Kidney (tissue), 14 donors: ENCODE measurements around the gene CTDSP2. TPM values are rescaled to one million over a fixed set of nuclear protein-coding genes. Genes with fewer than 3 reads are reported as not detected.

Experiments
- DNase-seq, 5 donors: peaks; one replicate each; pipeline ENCODE4 v3.0.0-alpha.2; 2013 to 2020
- FAIRE-seq: peaks from 2 replicates; lab custom pipeline; 2012; peaks lifted over from hg19 to GRCh38; lab: Jason Lieb, UNC
- H3K27ac ChIP-seq, 2 donors: one replicate each; pipeline ENCODE4 v1.7.0; 2013; ENCODE audit warnings: low read depth in 2 of 2, low read length in 2 of 2, inconsistent platforms in 1 of 2
- H3K27me3 ChIP-seq: one replicate; pipeline ENCODE4 v1.7.1; 2013; ENCODE audit warnings: low read length, inconsistent platforms; ENCODE audit not compliant: control insufficient read depth, insufficient read depth
- H3K36me3 ChIP-seq, 3 donors: one replicate each; pipeline versions ENCODE4 v1.7.0 to v1.7.1; 2013; ENCODE audit warnings: low read length in 3 of 3, control low read depth in 1 of 3, inconsistent platforms in 1 of 3; ENCODE audit not compliant: insufficient read depth in 3 of 3, control insufficient read depth in 2 of 3
- H3K4me1 ChIP-seq, 3 donors: one replicate each; pipeline versions ENCODE4 v1.7.0 to v1.7.1; 2013; ENCODE audit warnings: low read length in 3 of 3, inconsistent platforms in 1 of 3, low read depth in 1 of 3; ENCODE audit not compliant: control insufficient read depth in 2 of 3, insufficient read depth in 2 of 3
- H3K4me3 ChIP-seq, 3 donors: one replicate each; pipeline versions ENCODE4 v1.7.0 to v1.8.1; 2013; ENCODE audit warnings: low read length in 3 of 3, control low read depth in 1 of 3, inconsistent platforms in 1 of 3
- H3K9ac ChIP-seq, 3 donors: one replicate each; pipeline versions ENCODE4 v1.7.0 to v1.7.1; 2013; ENCODE audit warnings: low read length in 3 of 3, control low read depth in 1 of 3, inconsistent platforms in 1 of 3
- H3K9me3 ChIP-seq, 3 donors: one replicate each; pipeline versions ENCODE4 v1.7.0 to v1.7.1; 2013; ENCODE audit warnings: low read length in 3 of 3, control low read depth in 1 of 3, inconsistent platforms in 1 of 3; ENCODE audit not compliant: control insufficient read depth in 2 of 3, insufficient read depth in 1 of 3
- CTCF ChIP-seq: IDR thresholded peaks from 3 replicates; pipeline ENCODE4 v1.5.1; 2012; ENCODE audit warnings: mild to moderate bottlenecking, moderate library complexity, borderline replicate concordance; ENCODE audit not compliant: insufficient read depth; ENCODE audit errors: extremely low read depth
- intact Hi-C: fragments of 100-400 bp; cut with DNase I; formaldehyde crosslinking; loops from one replicate; pipeline ENCODE4 v1.11.1; 2022
- polyA plus RNA-seq: library from polyadenylated mRNA; stranded (reverse); fragments of 350-450 nt; fragmentation: Illumina TruSeq; extraction: RNeasy Lipid Tissue Mini Kit (QIAGEN cat#74804); gene quantifications from one replicate; pipeline ENCODE4 v1.2.3, GENCODE V29; 2014; ENCODE audit warnings: low read depth, low replicate concordance; ENCODE audit not compliant: insufficient read depth
- total RNA-seq: library from RNA; stranded (reverse); fragmentation: NEBNext Ultra II Directional; extraction: Animal tissue kit (Norgen Biotek cat#: 25700); gene quantifications from one replicate; pipeline ENCODE4 v1.2.1, GENCODE V29; 2021
- donor health status: control.
- donor health status: control.
- donor health status: control.
- donor health status: control.
- donor health status: control.
- donor health status: DM: yes; HTN: yes; CAD: no.
- donor health status: Normal renal cell carcinoma (clear cell type).

The CTDSP2 gene
- total and polyA plus RNA-seq, 2 donors from 2014 or later: 46.0 to 198 TPM

GRCh38 chr12:57836442-57837375 is 9.8 kb downstream of the CTDSP2 start:
- H3K9me3 ChIP-seq: no peaks in the 10 kb centered on the region
- peak overlapping the region; percentile 46 to 62 (median 50) for H3K4me3 ChIP-seq
- peak overlapping the region; percentile 4 to 48 (median 48) for H3K9ac ChIP-seq
- no peak for TF ChIP-seq CTCF
- H3K4me1 ChIP-seq: peaks cover 14 to 88% (median 82%) of the 10 kb centered on the region in 3 donors
- H3K27ac ChIP-seq: peak overlapping the region; percentile 55 to 62
- FAIRE-seq (no peak), DNase-seq (peak; percentile 81 to 98 (median 90))
- intact Hi-C loops: no loop called here
- no peaks in the 10 kb centered on the region for H3K36me3 ChIP-seq
- H3K27me3 ChIP-seq: no peaks in the 10 kb centered on the region

GRCh38 chr12:57835366-57836288 is 10.9 kb downstream of the CTDSP2 start:
- Histone ChIP-seq H3K4me3 (peak overlapping the region in 2 of 3 donors; percentile 43 to 50), H3K36me3 (no peaks in the 10 kb centered on the region), H3K27ac (peak overlapping the region; percentile 55 to 62), H3K4me1 (peaks cover 14 to 82% (median 74%) of the 10 kb centered on the region in 3 donors), H3K27me3 (no peaks in the 10 kb centered on the region), H3K9me3 (no peaks in the 10 kb centered on the region), H3K9ac (peak overlapping the region in 1 of 3 donors; percentile 48)
- FAIRE-seq (no peak), DNase-seq (no peak)
- TF ChIP-seq CTCF: no peak
- intact Hi-C loops: no loop called here

- no peak for FAIRE-seq
- Histone ChIP-seq H3K4me3 (no peak overlapping the region), H3K9me3 (no peaks in the 10 kb centered on the region), H3K36me3 (peaks cover 0 to 3% (median 1%) of the 10 kb centered on the region in 3 donors), H3K27ac (peak overlapping the region in 1 of 2 donors; percentile 50), H3K4me1 (peaks cover 14 to 78% (median 64%) of the 10 kb centered on the region in 3 donors), H3K9ac (peak overlapping the region in 1 of 3 donors; percentile 42), H3K27me3 (no peaks in the 10 kb centered on the region)
- intact Hi-C loops: loop anchor here (5.0 kb wide), 1 partner anchor 63 kb away; no protein-coding TSS in a partner anchor
- DNase-seq: no peak
- no peak for TF ChIP-seq CTCF
Measured at GRCh38 chr12:57834086-57834876, 12.2 kb downstream of the CTDSP2 start.
